GM10248 (cell line): ENCODE measurements around the gene CHORDC1.
"Not testable (repeated sequence)": the region's sequence is repeated elsewhere in the genome, so short reads cannot be mapped to it uniquely, and the experiment has no call there.

Source experiments
- CTCF ChIA-PET: fragments of 300-600 bp; sonication (Branson Sonifier 250); formaldehyde crosslinking; extraction: SDS; loops from one replicate; lab custom pipeline; 2021; ENCODE audit warnings: antibody characterized with exemption; lab: Yijun Ruan, JAX
- POLR2A ChIA-PET: fragments of 350-650 bp; sonication (Branson Sonifier 250); formaldehyde crosslinking; extraction: SDS; loops from one replicate; lab custom pipeline; 2020; ENCODE audit warnings: antibody characterized with exemption; lab: Yijun Ruan, JAX
- DNase-seq: peaks from one replicate; pipeline ENCODE4 v3.0.0; 2012; ENCODE audit errors: extremely low spot score
- TF ChIP-seq, protein P1 (sequence below): IDR thresholded peaks from 2 replicates; pipeline ENCODE4 v1.5.1; 2012; ENCODE audit warnings: mild to moderate bottlenecking, low read depth; ENCODE audit errors: extremely low read depth, missing control alignments, control extremely low read depth

Gene CHORDC1

DNA sequence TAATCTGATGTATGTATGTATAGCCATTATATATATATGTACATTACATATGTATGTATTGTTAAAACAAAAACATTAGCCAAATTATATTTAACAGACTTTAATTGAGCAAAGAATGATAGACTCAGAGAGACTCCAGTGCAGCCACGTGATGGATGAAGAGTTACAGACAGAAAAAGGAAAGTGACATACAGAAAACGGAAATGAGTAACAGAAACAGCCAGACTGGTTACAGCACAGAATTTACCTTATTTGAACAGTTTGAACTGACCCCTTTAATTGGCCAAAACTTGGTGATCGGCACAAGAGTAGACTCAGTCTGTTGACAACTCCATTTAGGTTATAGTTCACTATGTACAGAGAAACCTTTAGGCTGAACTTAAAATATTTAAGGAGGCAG lies 35.0 kb downstream of the CHORDC1 start:
- CTCF ChIA-PET = interaction anchor here (4.7 kb wide), 1 partner anchor 15 kb away, joined by 38 read pairs; no protein-coding TSS in a partner anchor
- POLR2A ChIA-PET = no interaction called here

DNA sequence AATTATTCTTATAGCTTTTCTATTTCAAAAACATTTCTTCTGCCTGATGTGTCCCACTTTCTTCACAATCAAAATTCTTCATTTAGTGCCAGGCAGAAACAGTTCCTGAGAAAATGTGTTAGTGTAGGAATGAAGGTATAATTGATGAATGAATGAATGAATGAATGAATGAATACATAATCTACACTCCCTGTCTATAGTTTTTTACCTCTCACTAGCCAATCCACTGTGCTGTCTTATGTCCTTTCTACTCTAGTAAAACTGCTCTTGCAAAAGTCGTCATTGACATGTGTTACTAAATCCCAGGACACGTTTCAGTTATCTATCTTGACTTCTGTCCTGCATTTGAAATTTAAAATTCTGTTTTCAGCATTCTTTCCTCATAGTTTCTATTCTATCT lies 42.9 kb downstream of the CHORDC1 start:
- ChIA-PET POLR2A (no interaction called here), CTCF (interaction anchor here (1.0 to 1.3 kb wide), 2 partner anchors 9 to 10 kb away, joined by 3 to 4 read pairs; no protein-coding TSS in a partner anchor)
- DNase-seq = no peak
- TF ChIP-seq, protein P1, sequence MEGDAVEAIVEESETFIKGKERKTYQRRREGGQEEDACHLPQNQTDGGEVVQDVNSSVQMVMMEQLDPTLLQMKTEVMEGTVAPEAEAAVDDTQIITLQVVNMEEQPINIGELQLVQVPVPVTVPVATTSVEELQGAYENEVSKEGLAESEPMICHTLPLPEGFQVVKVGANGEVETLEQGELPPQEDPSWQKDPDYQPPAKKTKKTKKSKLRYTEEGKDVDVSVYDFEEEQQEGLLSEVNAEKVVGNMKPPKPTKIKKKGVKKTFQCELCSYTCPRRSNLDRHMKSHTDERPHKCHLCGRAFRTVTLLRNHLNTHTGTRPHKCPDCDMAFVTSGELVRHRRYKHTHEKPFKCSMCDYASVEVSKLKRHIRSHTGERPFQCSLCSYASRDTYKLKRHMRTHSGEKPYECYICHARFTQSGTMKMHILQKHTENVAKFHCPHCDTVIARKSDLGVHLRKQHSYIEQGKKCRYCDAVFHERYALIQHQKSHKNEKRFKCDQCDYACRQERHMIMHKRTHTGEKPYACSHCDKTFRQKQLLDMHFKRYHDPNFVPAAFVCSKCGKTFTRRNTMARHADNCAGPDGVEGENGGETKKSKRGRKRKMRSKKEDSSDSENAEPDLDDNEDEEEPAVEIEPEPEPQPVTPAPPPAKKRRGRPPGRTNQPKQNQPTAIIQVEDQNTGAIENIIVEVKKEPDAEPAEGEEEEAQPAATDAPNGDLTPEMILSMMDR = no peak

More for the DNA sequence above, 35.0 kb downstream of the CHORDC1 start:
- TF ChIP-seq, protein P1 = no peak
- DNase-seq = no peak

DNA sequence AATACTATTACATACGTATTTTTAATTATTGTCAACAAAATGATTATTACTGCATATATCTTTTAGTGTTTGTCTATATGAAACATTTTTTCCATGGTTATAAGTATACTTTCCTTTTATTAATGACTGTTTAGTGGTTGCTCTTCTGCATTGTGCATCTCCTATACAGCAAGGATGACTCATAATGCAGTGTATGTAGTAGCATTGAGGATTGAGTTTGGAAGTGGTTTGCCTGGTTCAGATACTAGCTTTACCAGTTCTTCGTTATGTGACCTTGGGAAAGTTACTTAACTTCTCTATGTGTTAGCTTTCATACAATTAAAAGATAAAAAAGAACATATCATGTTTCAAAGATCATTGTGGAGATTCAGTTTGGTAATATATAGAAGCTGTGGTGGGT lies 44.1 kb downstream of the CHORDC1 start:
- CTCF ChIA-PET = interaction anchor here (0.9 to 1.3 kb wide), 2 partner anchors 11 to 55 kb away, joined by 3 to 4 read pairs; no protein-coding TSS in a partner anchor

DNA sequence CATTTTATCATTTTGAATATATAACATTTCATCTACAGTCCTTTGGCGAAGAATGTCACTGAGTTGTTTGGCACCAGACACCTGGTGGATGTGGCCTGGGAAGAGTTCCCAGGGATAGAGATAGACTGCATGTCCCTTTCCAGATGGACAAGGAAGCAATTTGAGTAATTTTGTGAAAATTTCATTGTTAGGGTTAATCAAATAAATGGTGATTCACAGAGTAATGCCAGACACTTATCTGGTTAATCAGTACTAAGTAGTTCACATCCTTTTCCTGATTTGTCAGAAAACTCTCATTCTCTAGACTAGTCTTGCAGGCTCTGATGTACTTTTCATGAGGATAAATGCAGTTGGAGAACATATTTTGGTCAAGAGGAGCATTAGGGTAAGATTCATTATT lies 46.8 kb downstream of the CHORDC1 start:
- ChIA-PET CTCF (no interaction called here), POLR2A (no interaction called here)
- DNase-seq = no peak
- TF ChIP-seq, protein P1 = no peak

More for the DNA sequence above, 44.1 kb downstream of the CHORDC1 start:
- POLR2A ChIA-PET = no interaction called here
- DNase-seq = no peak
- TF ChIP-seq, protein P1 = no peak

DNA sequence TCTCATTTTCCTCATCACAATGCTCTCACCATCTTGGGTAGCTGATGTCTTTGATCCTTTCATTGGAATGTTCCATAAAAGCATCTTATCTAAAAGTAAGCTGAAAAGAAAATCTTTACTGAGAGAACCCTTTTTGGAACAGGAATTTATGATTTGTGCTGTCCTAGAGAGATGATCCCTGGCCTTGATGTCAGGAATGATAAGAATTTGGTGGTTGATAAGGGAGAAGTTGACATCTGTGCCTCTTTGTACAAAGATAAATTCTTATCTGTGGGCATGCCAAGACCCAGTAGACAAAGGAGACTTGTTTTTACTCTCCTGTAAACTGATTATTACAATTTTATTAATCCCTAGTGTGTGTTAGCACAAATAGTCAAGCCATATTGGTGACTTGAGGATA lies 51.5 kb downstream of the CHORDC1 start:
- DNase-seq = no peak
- ChIA-PET POLR2A (no interaction called here), CTCF (no interaction called here)
- TF ChIP-seq, protein P1 = no peak

DNA sequence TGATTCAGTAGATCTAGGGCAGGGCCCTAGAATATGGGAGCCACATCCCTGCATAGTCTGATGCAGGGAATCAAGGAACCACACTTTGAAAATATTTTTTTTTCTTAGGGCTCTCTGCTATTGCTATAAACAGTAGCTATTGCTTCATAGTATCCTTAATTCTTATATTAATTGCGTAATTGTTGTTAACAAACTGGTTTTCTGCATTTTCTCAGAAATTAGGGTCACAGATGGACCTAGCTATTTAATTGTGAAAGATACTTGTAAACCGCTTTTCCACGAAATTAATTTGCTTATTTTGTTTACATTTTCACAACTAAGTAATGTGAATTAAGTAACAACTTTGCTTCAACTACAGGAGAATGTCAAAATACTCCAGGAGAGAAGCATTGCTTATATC lies 54.3 kb downstream of the CHORDC1 start:
- ChIA-PET POLR2A (no interaction called here), CTCF (no interaction called here)
- TF ChIP-seq, protein P1 = no peak
- DNase-seq = no peak

DNA sequence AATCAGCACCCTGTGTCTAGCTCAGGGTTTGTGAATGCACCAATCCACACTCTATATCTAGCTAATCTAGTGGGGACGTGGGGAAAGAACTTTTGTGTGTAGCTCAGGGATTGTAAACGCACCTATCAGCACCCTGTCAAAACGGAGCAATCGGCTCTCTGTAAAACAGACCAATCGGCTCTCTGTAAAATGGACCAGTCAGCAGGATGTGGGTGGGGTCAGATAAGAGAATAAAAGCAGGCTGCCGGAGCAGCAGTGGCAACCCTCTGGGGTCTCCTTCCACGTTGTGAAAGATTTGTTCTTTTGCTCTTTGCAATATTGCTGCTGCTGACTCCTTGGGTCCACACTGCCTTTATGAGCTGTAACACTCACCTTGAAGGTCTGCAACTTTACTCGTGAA lies 55.1 kb downstream of the CHORDC1 start:
- DNase-seq, POLR2A ChIA-PET: not testable (repeated sequence)
- CTCF ChIA-PET = interaction anchor here (1.3 kb wide), 1 partner anchor 15 kb away, joined by 3 read pairs; no protein-coding TSS in a partner anchor

DNA sequence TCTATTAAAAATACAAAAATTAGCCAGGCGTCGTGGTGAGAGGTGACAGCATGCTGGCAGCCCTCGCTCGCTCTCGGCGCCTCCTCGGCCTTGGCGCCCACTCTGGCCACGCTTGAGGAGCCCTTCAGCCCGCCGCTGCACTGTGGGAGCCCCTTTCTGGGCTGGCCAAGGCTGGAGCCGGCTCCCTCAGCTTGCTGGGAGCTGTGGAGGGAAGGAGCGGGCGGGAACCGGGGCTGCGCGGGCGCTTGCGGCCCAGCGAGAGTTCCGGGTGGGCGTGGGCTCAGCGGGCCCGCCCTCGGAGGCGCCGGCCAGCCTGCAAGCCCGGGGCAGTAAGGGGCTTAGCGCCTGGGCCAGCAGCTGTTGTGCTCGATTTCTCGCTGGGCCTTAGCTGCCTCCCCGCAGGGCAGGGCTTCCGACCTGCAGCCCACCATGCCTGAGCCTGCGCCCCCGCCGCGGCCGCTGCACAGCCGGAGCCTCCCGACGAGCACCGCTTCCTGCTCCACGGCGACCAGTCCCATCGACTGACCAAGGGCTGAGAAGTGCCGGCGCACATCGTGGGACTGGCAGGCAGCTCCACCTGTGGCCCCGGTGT lies 55.8 kb downstream of the CHORDC1 start:
- POLR2A ChIA-PET, DNase-seq: not testable (repeated sequence)
- CTCF ChIA-PET = interaction anchor here (1.3 kb wide), 1 partner anchor 16 kb away, joined by 3 read pairs; no protein-coding TSS in a partner anchor
